H9 (cell line): ENCODE results near the gene ABHD5. TPM values are rescaled to one million over a fixed set of nuclear protein-coding genes. Genes with fewer than 3 reads are reported as not detected.

Experiments
- DNase-seq: peaks from one replicate; pipeline ENCODE4 v3.0.0-alpha.2; 2017
- H2AFZ ChIP-seq: one replicate; pipeline ENCODE4 v1.6.1; 2013; ENCODE audit warnings: mild to moderate bottlenecking, low read length, control low read depth, moderate library complexity
- H2AK5ac ChIP-seq: 2 replicates; pipeline ENCODE4 v1.6.1; 2013; ENCODE audit warnings: low read length, control low read depth, mixed read lengths; ENCODE audit not compliant: insufficient read length
- H2BK120ac ChIP-seq: one replicate; pipeline ENCODE4 v1.6.1; 2013; ENCODE audit warnings: low read depth, mild to moderate bottlenecking, low read length, control low read depth, inconsistent platforms; ENCODE audit not compliant: poor library complexity, severe bottlenecking
- H2BK12ac ChIP-seq: 2 replicates; pipeline ENCODE4 v1.6.1; 2013; ENCODE audit warnings: low read length, control low read depth, mixed read lengths, low read depth; ENCODE audit not compliant: insufficient read length
- H2BK15ac ChIP-seq: 2 replicates; pipeline ENCODE4 v1.6.1; 2013; ENCODE audit warnings: low read depth, low read length, control low read depth
- H2BK20ac ChIP-seq: one replicate; pipeline ENCODE4 v1.6.1; 2013; ENCODE audit warnings: low read depth, mild to moderate bottlenecking, low read length, control low read depth, inconsistent platforms; ENCODE audit not compliant: poor library complexity, severe bottlenecking
- H2BK5ac ChIP-seq: 2 replicates; pipeline ENCODE4 v1.6.1; 2013; ENCODE audit warnings: low read length, control low read depth, mixed read lengths; ENCODE audit not compliant: insufficient read length
- H3K14ac ChIP-seq: 2 replicates; pipeline ENCODE4 v1.6.1; 2013; ENCODE audit warnings: low read length, control low read depth; ENCODE audit not compliant: insufficient read depth
- H3K18ac ChIP-seq: 2 replicates; pipeline ENCODE4 v1.6.1; 2013; ENCODE audit warnings: low read depth, mild to moderate bottlenecking, mixed read lengths, low read length, control low read depth; ENCODE audit not compliant: insufficient read length
- H3K23ac ChIP-seq: 2 replicates; pipeline ENCODE4 v1.6.1; 2013; ENCODE audit warnings: low read length, control low read depth, mixed read lengths, low read depth; ENCODE audit not compliant: insufficient read length
- H3K23me2 ChIP-seq: 2 replicates; pipeline ENCODE4 v1.6.1; 2013; ENCODE audit warnings: low read depth, mild to moderate bottlenecking, mixed read lengths, low read length, control low read depth; ENCODE audit not compliant: insufficient read length, poor library complexity, severe bottlenecking
- H3K27ac ChIP-seq: 2 replicates; pipeline ENCODE4 v1.5.1; 2013; ENCODE audit warnings: low read length, control low read depth, mixed read lengths, low read depth; ENCODE audit not compliant: insufficient read length
- H3K27me3 ChIP-seq: 2 replicates; pipeline ENCODE4 v1.6.1; 2013; ENCODE audit warnings: low read length, control low read depth, inconsistent platforms; ENCODE audit not compliant: insufficient read depth
- H3K4ac ChIP-seq: 2 replicates; pipeline ENCODE4 v1.6.1; 2013; ENCODE audit warnings: low read depth, mild to moderate bottlenecking, control low read depth, inconsistent platforms, low read length, moderate library complexity
- H3K4me1 ChIP-seq: 2 replicates; pipeline ENCODE4 v1.6.1; 2013; ENCODE audit warnings: low read length, control low read depth, inconsistent platforms; ENCODE audit not compliant: insufficient read depth
- H3K4me2 ChIP-seq: 2 replicates; pipeline ENCODE4 v1.6.1; 2013; ENCODE audit warnings: low read length, control low read depth, mixed read lengths; ENCODE audit not compliant: insufficient read length, insufficient read depth
- H3K56ac ChIP-seq: 2 replicates; pipeline ENCODE4 v1.6.1; 2013; ENCODE audit warnings: low read depth, mild to moderate bottlenecking, mixed read lengths, low read length, control low read depth; ENCODE audit not compliant: insufficient read length
- H3K79me1 ChIP-seq: 2 replicates; pipeline ENCODE4 v1.6.1; 2013; ENCODE audit warnings: low read depth, mild to moderate bottlenecking, moderate library complexity, low read length, control low read depth, inconsistent platforms; ENCODE audit not compliant: insufficient read depth, poor library complexity, severe bottlenecking
- H3K79me2 ChIP-seq: 2 replicates; pipeline ENCODE4 v1.6.1; 2013; ENCODE audit warnings: low read length, control low read depth, inconsistent platforms; ENCODE audit not compliant: insufficient read depth
- H3K9ac ChIP-seq: 2 replicates; pipeline ENCODE4 v1.6.1; 2013; ENCODE audit warnings: low read length, control low read depth, mixed read lengths; ENCODE audit not compliant: insufficient read length; ENCODE audit errors: extremely low read depth
- H3K9me3 ChIP-seq: one replicate; pipeline ENCODE4 v1.6.1; 2013; ENCODE audit warnings: low read depth, low read length, inconsistent platforms; ENCODE audit not compliant: control insufficient read depth
- H3T11ph ChIP-seq: one replicate; pipeline ENCODE4 v1.6.1; 2013; ENCODE audit warnings: mild to moderate bottlenecking, low read length, control low read depth, inconsistent platforms
- H4K20me1 ChIP-seq: one replicate; pipeline ENCODE4 v1.6.1; 2013; ENCODE audit not compliant: control insufficient read depth, insufficient read length, insufficient read depth
- H4K5ac ChIP-seq: 2 replicates; pipeline ENCODE4 v1.6.1; 2013; ENCODE audit warnings: low read depth, mild to moderate bottlenecking, mixed read lengths, low read length, control low read depth; ENCODE audit not compliant: insufficient read length
- H4K8ac ChIP-seq: replicated peaks from 2 replicates; pipeline ENCODE4 v1.6.1; 2013; ENCODE audit warnings: low read length, control low read depth, mixed read lengths, low read depth; ENCODE audit not compliant: insufficient read length
- H4K91ac ChIP-seq: 2 replicates; pipeline ENCODE4 v1.6.1; 2013; ENCODE audit warnings: low read depth, mild to moderate bottlenecking, moderate library complexity, mixed read lengths, low read length, control low read depth; ENCODE audit not compliant: insufficient read length
- H3K27ac Mint-ChIP-seq, 3 experiments: 2 replicates in 2 of 3; 3 replicates in 1 of 3; pipeline ENCODE4 v1.8.0; 2020 to 2021; ENCODE audit warnings: mixed read lengths in 3 of 3, mild to moderate bottlenecking in 1 of 3, moderate library complexity in 1 of 3
- H3K27me3 Mint-ChIP-seq: 2 replicates; pipeline ENCODE4 v1.8.0; 2021; ENCODE audit warnings: low read depth, mild to moderate bottlenecking, moderate library complexity, mixed read lengths
- H3K36me3 Mint-ChIP-seq, 3 experiments: 2 replicates in 2 of 3; 3 replicates in 1 of 3; pipeline ENCODE4 v1.8.0; 2020 to 2021; ENCODE audit warnings: low read depth in 3 of 3, mixed read lengths in 3 of 3; ENCODE audit not compliant: insufficient read depth in 1 of 3
- H3K4me1 Mint-ChIP-seq, 2 experiments: 2 replicates each; pipeline ENCODE4 v1.8.0; 2020; ENCODE audit warnings: mixed read lengths in 2 of 2
- H3K4me3 Mint-ChIP-seq, 2 experiments: 2 replicates in 1 of 2; 3 replicates in 1 of 2; pipeline ENCODE4 v1.8.0; 2020 to 2021; ENCODE audit warnings: mild to moderate bottlenecking in 2 of 2, mixed read lengths in 2 of 2, moderate library complexity in 1 of 2
- H3K9me3 Mint-ChIP-seq, 2 experiments: 2 replicates in 1 of 2; 3 replicates in 1 of 2; pipeline ENCODE4 v1.8.0; 2020; ENCODE audit warnings: mild to moderate bottlenecking in 2 of 2, mixed read lengths in 2 of 2, moderate library complexity in 1 of 2
- CTCF ChIP-seq: fragments of 200-600 bp; sonication (generic); conservative IDR thresholded peaks from 3 replicates; pipeline ENCODE4 v1.8.0; 2021; ENCODE audit warnings: antibody characterized with exemption, mild to moderate bottlenecking
- WGBS: extraction: QIAGEN DNeasy Blood & Tissue Kit; methylation state at CpG from one replicate; pipeline ENCODE4 v1.1.7; 2013; ENCODE audit warnings: missing lambda C conversion rate, low lambda C conversion rate, mixed read lengths; ENCODE audit not compliant: insufficient read length; ENCODE audit errors: extremely low coverage; 5-methylcytosine and 5-hydroxymethylcytosine counted together
- total RNA-seq: library from RNA; stranded (reverse); gene quantifications from 2 replicates; pipeline ENCODE4 v1.2.1, GENCODE V29; 2021

The ABHD5 gene
- total RNA-seq, 1 experiment from 2014 or later, result 13.1 TPM

GRCh38 chr3:43747641-43748040, 56.9 kb downstream of the ABHD5 start:
- Histone ChIP-seq H3K79me2 (no peaks in the 10 kb centered on the region), H3K23me2 (no peaks in the 10 kb centered on the region), H3K27ac (no peak overlapping the region), H3K4me1 (no peaks in the 10 kb centered on the region), H3T11ph (no peak overlapping the region), H3K27me3 (no peaks in the 10 kb centered on the region), H2BK5ac (no peak overlapping the region), H3K9ac (no peak overlapping the region), H2BK20ac (no peak overlapping the region), H2BK12ac (no peak overlapping the region), H4K5ac (no peak overlapping the region), H3K79me1 (no peaks in the 10 kb centered on the region), H2AK5ac (no peak overlapping the region), H3K56ac (no peak overlapping the region), H4K8ac (no peak overlapping the region), H3K18ac (no peak overlapping the region), H3K23ac (no peak overlapping the region), H2BK120ac (no peak overlapping the region), H3K9me3 (peaks cover 7% of the 10 kb centered on the region), H3K4me2 (no peak overlapping the region), H2AFZ (no peak overlapping the region), H3K14ac (no peak overlapping the region), H2BK15ac (no peak overlapping the region), H3K4ac (no peak overlapping the region), H4K20me1 (no peaks in the 10 kb centered on the region), H4K91ac (no peak overlapping the region)
- H3K4me3 Mint-ChIP-seq, result no peak overlapping the region
- peaks cover 8 to 14% of the 10 kb centered on the region in 2 experiments for H3K4me1 Mint-ChIP-seq
- DNase-seq, result no peak
- H3K9me3 Mint-ChIP-seq, result peaks cover 15 to 16% of the 10 kb centered on the region in 2 experiments
- no peak overlapping the region for H3K27ac Mint-ChIP-seq
- no peak for TF ChIP-seq CTCF
- peaks cover 6 to 14% (median 7%) of the 10 kb centered on the region in 3 experiments for H3K36me3 Mint-ChIP-seq
- no CpG with 5 or more reads among the region's 6 CpGs for WGBS
- peaks cover 3% of the 10 kb centered on the region; the same call in 1 of the 2 replicates for H3K27me3 Mint-ChIP-seq
